SK-N-SH (cell line): ENCODE measurements around the gene NEK8. TPM values are rescaled to one million over a fixed set of nuclear protein-coding genes. Genes with fewer than 3 reads are reported as not detected.

Source experiments
- CTCF ChIA-PET: fragments of 300-600, 350-600 bp; formaldehyde crosslinking; extraction: SDS; loops from one replicate; lab custom pipeline; 2021; lab: Yijun Ruan, JAX
- POLR2A ChIA-PET: fragments of 350-600 bp; sonication (Branson Sonifier 250); formaldehyde crosslinking; extraction: SDS; loops from one replicate; lab custom pipeline; 2020; ENCODE audit warnings: antibody characterized with exemption, inconsistent platforms; lab: Yijun Ruan, JAX
- DNase-seq: peaks from one replicate; pipeline ENCODE4 v3.0.0; 2012
- H2AFZ ChIP-seq: fragments of 200-600 bp; sonication (generic); 2 replicates; pipeline ENCODE4 v1.8.1; 2016; ENCODE audit warnings: antibody characterized with exemption, mild to moderate bottlenecking, low read depth
- H3F3A ChIP-seq: fragments of 200-600 bp; sonication (generic); replicated peaks from 2 replicates; pipeline ENCODE3; 2016; ENCODE audit warnings: antibody characterized with exemption, mild to moderate bottlenecking; ENCODE audit not compliant: insufficient read depth
- H3K27ac ChIP-seq, 2 experiments: fragments of 200-500 bp in 1 of 2; fragments of 200-600 bp in 1 of 2; sonication (Bioruptor generic) in 1 of 2; sonication (generic), shearing (Covaris generic) in 1 of 2; 2 replicates each; pipeline versions ENCODE4 v1.5.1 to v1.6.1; 2014 to 2016; ENCODE audit warnings: low read depth in 2 of 2, inconsistent platforms in 1 of 2, low read length in 1 of 2, mild to moderate bottlenecking in 1 of 2, mixed read lengths in 1 of 2
- H3K27me3 ChIP-seq: fragments of 200-600 bp; sonication (generic), shearing (Covaris generic); 2 replicates; pipeline ENCODE4 v1.6.1; 2016; ENCODE audit warnings: mixed run types; ENCODE audit not compliant: insufficient read depth
- H3K36me3 ChIP-seq, 2 experiments: fragments of 200-500 bp in 1 of 2; fragments of 200-600 bp in 1 of 2; sonication (Bioruptor generic) in 1 of 2; sonication (generic) in 1 of 2; replicated peaks in 1 of 2; 2 replicates each; pipeline versions ENCODE3 to v1.5.1; 2014 to 2016; ENCODE audit warnings: low read length in 1 of 2, mild to moderate bottlenecking in 1 of 2; ENCODE audit not compliant: insufficient read depth in 2 of 2, control insufficient read depth in 1 of 2
- H3K4me1 ChIP-seq, 2 experiments: fragments of 200-500 bp in 1 of 2; fragments of 200-600 bp in 1 of 2; sonication (Bioruptor generic) in 1 of 2; sonication (generic), shearing (Covaris generic) in 1 of 2; 2 replicates each; pipeline versions ENCODE4 v1.5.1 to v1.6.1; 2014 to 2016; ENCODE audit warnings: low read depth in 1 of 2, low read length in 1 of 2, mixed run types in 1 of 2; ENCODE audit not compliant: insufficient read depth in 2 of 2, control insufficient read depth in 1 of 2
- H3K4me2 ChIP-seq: fragments of 200-600 bp; sonication (generic), shearing (Covaris generic); 2 replicates; pipeline ENCODE4 v1.6.1; 2017; ENCODE audit warnings: mixed run types
- H3K4me3 ChIP-seq, 2 experiments: fragments of 200-500 bp in 1 of 2; fragments of 200-600 bp in 1 of 2; sonication (Bioruptor generic) in 1 of 2; sonication (generic), shearing (Covaris generic) in 1 of 2; 2 replicates each; pipeline versions ENCODE4 v1.5.1 to v1.8.1; 2014 to 2016; ENCODE audit warnings: low read depth in 2 of 2, inconsistent platforms in 1 of 2, low read length in 1 of 2, mild to moderate bottlenecking in 1 of 2, mixed read lengths in 1 of 2, moderate library complexity in 1 of 2
- H3K79me2 ChIP-seq: fragments of 200-600 bp; sonication (generic); 2 replicates; pipeline ENCODE4 v1.8.1; 2017; ENCODE audit warnings: mild to moderate bottlenecking; ENCODE audit not compliant: insufficient read depth
- H3K9ac ChIP-seq: fragments of 200-600 bp; sonication (generic); 2 replicates; pipeline ENCODE4 v1.6.1; 2017; ENCODE audit warnings: mixed run types
- H3K9me2 ChIP-seq: fragments of 200-600 bp; sonication (generic); 2 replicates; pipeline ENCODE4 v1.6.1; 2017; ENCODE audit warnings: mixed run types
- H3K9me3 ChIP-seq: fragments of 200-600 bp; sonication (generic); 2 replicates; pipeline ENCODE4 v1.6.1; 2017; ENCODE audit warnings: mixed run types, mild to moderate bottlenecking, moderate library complexity
- H4K20me1 ChIP-seq: fragments of 200-600 bp; sonication (generic); 2 replicates; pipeline ENCODE4 v1.6.1; 2017; ENCODE audit warnings: mild to moderate bottlenecking, mixed run types; ENCODE audit not compliant: insufficient read depth
- GABPA ChIP-seq: IDR thresholded peaks from 2 replicates; pipeline ENCODE4 v1.4.0; 2012; ENCODE audit warnings: low read depth, mild to moderate bottlenecking
- MEF2A ChIP-seq: IDR thresholded peaks from 2 replicates; pipeline ENCODE4 v1.4.0; 2012; ENCODE audit warnings: low read depth, borderline replicate concordance
- RAD21 ChIP-seq: IDR thresholded peaks from 2 replicates; pipeline ENCODE4 v1.6.1; 2012; ENCODE audit warnings: mild to moderate bottlenecking, low read length
- RFX5 ChIP-seq: IDR thresholded peaks from 2 replicates; pipeline ENCODE4 v1.6.1; 2012; ENCODE audit warnings: mild to moderate bottlenecking, improper control_type of control experiment, low read length
- SIN3A ChIP-seq: IDR thresholded peaks from 2 replicates; pipeline ENCODE4 v1.6.1; 2012; ENCODE audit warnings: low read depth, mild to moderate bottlenecking, low read length, moderate library complexity, borderline replicate concordance
- TAF1 ChIP-seq: IDR thresholded peaks from 2 replicates; pipeline ENCODE4 v1.6.1; 2012; ENCODE audit warnings: low read depth, mild to moderate bottlenecking, low read length, moderate library complexity, borderline replicate concordance
- TCF12 ChIP-seq: IDR thresholded peaks from 2 replicates; pipeline ENCODE4 v1.4.0; 2012
- YY1 ChIP-seq: IDR thresholded peaks from 2 replicates; pipeline ENCODE4 v1.4.0; 2012; ENCODE audit warnings: low read depth, mild to moderate bottlenecking
- WGBS: methylation state at CpG from one replicate; pipeline ENCODE4 v1.1.6; 2017; ENCODE audit warnings: low lambda C conversion rate; 5-methylcytosine and 5-hydroxymethylcytosine counted together
- polyA plus RNA-seq, 3 experiments: library from polyadenylated mRNA; depleted of rRNA; stranded (reverse); fragments of >200 nt; gene quantifications; 2 replicates each; pipeline ENCODE4 v1.2.3, GENCODE V29; 2012
- TF ChIP-seq, protein P1 (sequence below): fragments of 150-350 bp; IDR thresholded peaks from 2 replicates; pipeline ENCODE4 v1.6.1; 2016; ENCODE audit warnings: mild to moderate bottlenecking, low read depth, low read length
- TF ChIP-seq, protein P2 (sequence below): fragments of 150-350 bp; IDR thresholded peaks from 2 replicates; pipeline ENCODE4 v1.6.1; 2017; ENCODE audit warnings: antibody characterized with exemption, low read length, low read depth, borderline replicate concordance

The NEK8 gene
- polyA plus RNA-seq, 1 of the 3 experiments (the other 2 are of a cell fraction), result 6.0 TPM

DNA sequence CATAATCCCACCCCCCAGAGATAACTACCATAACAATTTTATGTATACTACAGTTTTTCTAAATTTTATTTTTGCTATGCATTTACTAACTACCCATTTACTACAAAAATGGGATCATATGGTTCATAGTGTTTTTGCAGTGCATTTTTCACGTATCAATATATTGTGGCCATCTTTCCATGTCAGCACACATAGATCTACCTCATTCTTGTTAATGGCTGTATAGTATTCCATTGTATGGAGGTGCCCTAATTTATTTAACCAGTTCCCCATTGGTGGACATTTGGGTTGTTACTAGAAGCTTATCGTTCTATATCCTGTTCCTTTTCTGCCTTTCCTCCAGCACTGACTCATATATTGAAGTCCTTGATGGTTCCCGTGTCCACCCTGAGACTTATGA lies 39.6 kb upstream of the NEK8 start:
- TF ChIP-seq TAF1 (no peak), YY1 (no peak), GABPA (no peak)
- TF ChIP-seq, protein P1, sequence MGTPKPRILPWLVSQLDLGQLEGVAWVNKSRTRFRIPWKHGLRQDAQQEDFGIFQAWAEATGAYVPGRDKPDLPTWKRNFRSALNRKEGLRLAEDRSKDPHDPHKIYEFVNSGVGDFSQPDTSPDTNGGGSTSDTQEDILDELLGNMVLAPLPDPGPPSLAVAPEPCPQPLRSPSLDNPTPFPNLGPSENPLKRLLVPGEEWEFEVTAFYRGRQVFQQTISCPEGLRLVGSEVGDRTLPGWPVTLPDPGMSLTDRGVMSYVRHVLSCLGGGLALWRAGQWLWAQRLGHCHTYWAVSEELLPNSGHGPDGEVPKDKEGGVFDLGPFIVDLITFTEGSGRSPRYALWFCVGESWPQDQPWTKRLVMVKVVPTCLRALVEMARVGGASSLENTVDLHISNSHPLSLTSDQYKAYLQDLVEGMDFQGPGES, result no peak
- Histone ChIP-seq H3K27me3 (no peaks in the 10 kb centered on the region), H3K4me2 (no peak overlapping the region), H3K9ac (no peak overlapping the region), H3K4me1 (no peaks in the 10 kb centered on the region), H4K20me1 (no peaks in the 10 kb centered on the region), H3K27ac (no peak overlapping the region), H2AFZ (no peak overlapping the region), H3K9me2 (no peaks in the 10 kb centered on the region), H3K36me3 (peaks cover 77 to 78% of the 10 kb centered on the region in 2 experiments), H3K4me3 (no peak overlapping the region), H3K79me2 (no peaks in the 10 kb centered on the region), H3K9me3 (no peaks in the 10 kb centered on the region), H3F3A (peaks cover 5% of the 10 kb centered on the region)
- ChIA-PET POLR2A (no interaction called here), CTCF (interaction anchor here (1.4 to 1.8 kb wide), 2 partner anchors 17 to 38 kb away, joined by 5 to 7 read pairs; no protein-coding TSS in a partner anchor)
- 93% methylated on average over 3 of the region's 3 CpGs for WGBS
- DNase-seq, result no peak

DNA sequence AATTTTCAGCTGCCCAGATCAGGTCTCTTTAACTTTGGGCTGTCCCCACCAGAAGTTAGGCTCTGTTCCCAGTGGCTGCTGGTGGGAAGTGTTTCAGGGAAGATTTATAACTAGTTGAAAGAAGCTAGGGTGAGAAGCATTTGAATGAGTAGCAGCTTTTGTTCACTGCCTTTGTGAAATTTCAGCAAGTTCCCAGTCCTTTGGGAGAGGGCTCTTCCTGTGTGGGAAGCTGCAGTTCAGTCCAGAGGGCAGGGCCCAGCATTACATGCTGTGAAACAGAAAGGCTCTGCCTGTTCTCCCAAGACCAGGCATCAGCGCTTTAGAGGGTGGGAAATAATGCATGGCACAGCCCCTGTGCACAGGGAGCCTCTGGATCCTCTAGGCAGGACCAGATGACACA lies 34.7 kb upstream of the NEK8 start:
- WGBS, result 100% methylated on average over 1 of the region's 1 CpG
- no peak overlapping the region for H2AFZ ChIP-seq
- POLR2A ChIA-PET, result no interaction called here
- no peak overlapping the region for H3K27ac ChIP-seq
- H3K4me2 ChIP-seq, result no peak overlapping the region
- DNase-seq, result no peak
- no peaks in the 10 kb centered on the region for H4K20me1 ChIP-seq
- TF ChIP-seq, protein P2, sequence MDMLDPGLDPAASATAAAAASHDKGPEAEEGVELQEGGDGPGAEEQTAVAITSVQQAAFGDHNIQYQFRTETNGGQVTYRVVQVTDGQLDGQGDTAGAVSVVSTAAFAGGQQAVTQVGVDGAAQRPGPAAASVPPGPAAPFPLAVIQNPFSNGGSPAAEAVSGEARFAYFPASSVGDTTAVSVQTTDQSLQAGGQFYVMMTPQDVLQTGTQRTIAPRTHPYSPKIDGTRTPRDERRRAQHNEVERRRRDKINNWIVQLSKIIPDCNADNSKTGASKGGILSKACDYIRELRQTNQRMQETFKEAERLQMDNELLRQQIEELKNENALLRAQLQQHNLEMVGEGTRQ, result no peak
- no peak for TF ChIP-seq SIN3A
- H3K79me2 ChIP-seq, result no peaks in the 10 kb centered on the region
- CTCF ChIA-PET, result interaction anchor here (1.8 to 1.9 kb wide), 2 partner anchors 16 to 47 kb away, joined by 4 to 6 read pairs; no protein-coding TSS in a partner anchor
- no peaks in the 10 kb centered on the region for H3K9me2 ChIP-seq
- no peak overlapping the region for H3K4me3 ChIP-seq
- no peaks in the 10 kb centered on the region for H3K4me1 ChIP-seq
- H3K36me3 ChIP-seq, result peaks cover 68 to 72% of the 10 kb centered on the region in 2 experiments
- no peaks in the 10 kb centered on the region for H3F3A ChIP-seq
- no peaks in the 10 kb centered on the region for H3K27me3 ChIP-seq
- no peak overlapping the region for H3K9ac ChIP-seq
- H3K9me3 ChIP-seq, result no peaks in the 10 kb centered on the region

DNA sequence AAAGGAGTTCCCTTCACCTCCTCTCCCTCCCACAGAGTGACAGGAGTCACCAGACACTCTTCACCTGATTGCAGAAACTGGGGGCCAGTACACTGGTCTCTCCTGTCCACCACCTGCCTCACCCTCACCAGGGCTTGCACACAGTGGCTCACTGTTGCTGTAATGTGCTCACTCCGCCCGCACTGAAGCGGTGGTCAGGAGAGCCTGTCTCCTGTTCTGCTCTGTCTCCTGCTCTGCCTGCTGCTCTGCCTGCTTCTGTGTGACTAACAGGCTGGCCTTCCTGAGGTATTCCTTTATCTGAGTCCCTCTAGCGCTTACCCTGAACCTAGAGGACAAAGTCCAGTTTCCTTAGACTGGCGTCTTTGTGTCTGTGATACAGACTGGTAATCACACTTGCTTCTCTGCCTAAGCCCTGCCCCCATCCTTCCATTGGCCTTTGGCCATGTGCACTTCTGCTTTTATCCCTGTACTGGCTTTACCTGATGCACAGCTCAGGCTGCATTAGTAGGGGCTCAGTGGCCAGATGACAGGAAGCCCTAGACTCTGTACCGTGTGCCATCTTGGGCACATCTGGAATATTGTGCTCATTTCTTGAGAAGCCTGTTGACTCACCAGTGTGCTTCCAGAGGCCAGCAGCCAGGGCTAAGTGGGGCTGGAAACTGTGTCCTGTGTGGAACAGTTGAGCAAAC lies 30.2 kb upstream of the NEK8 start:
- CTCF ChIA-PET, result no interaction called here
- POLR2A ChIA-PET, result no interaction called here
- WGBS, result 80% methylated on average over 6 of the region's 6 CpGs
- Histone ChIP-seq H3K9ac (no peak overlapping the region), H3K4me1 (no peaks in the 10 kb centered on the region), H2AFZ (no peak overlapping the region)
- TF ChIP-seq RFX5, result no peak
- no peak for TF ChIP-seq MEF2A
- TF ChIP-seq TCF12, result no peak
- TF ChIP-seq TAF1, result no peak
- no peak for TF ChIP-seq RAD21
- no peak for TF ChIP-seq SIN3A
- TF ChIP-seq, all 33 proteins: peak for 0
- no peak overlapping the region for H3K4me2 ChIP-seq
- no peaks in the 10 kb centered on the region for H4K20me1 ChIP-seq
- H3K9me3 ChIP-seq, result no peaks in the 10 kb centered on the region
- H3K4me3 ChIP-seq, result no peak overlapping the region
- no peaks in the 10 kb centered on the region for H3K79me2 ChIP-seq
- no peaks in the 10 kb centered on the region for H3K9me2 ChIP-seq
- DNase-seq, result no peak
- H3F3A ChIP-seq, result no peaks in the 10 kb centered on the region
- no peaks in the 10 kb centered on the region for H3K27me3 ChIP-seq
- no peak overlapping the region for H3K27ac ChIP-seq
- H3K36me3 ChIP-seq, result peaks cover 60 to 88% of the 10 kb centered on the region in 2 experiments
